HS-27A (cell line): Measurements from ENCODE around the gene FOXP2.

Experiments used
- DNase-seq: peaks from one replicate; pipeline ENCODE4 v3.0.0-alpha.2; 2012; ENCODE audit warnings: low read depth, missing footprints

The FOXP2 gene

DNA sequence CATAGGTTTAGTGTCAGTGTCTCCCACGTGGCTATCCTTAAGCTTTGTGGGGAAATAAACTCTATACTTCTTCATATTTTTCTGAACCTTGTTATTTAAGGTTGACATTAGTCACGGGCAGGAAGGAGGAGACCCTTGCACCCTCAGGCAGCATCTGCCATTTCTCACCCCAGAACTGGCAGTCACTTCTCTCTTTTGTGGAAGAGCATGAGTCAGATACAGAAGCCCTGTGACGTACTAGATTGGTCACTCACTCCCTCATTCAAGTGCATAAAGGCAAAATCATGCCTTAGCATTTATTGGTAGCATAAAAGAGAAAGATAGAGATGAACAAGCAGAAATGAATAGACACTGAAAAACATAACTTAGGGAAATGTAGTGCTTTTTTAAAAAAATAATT lies 301.3 kb downstream of the FOXP2 start:
- no peak for DNase-seq

DNA sequence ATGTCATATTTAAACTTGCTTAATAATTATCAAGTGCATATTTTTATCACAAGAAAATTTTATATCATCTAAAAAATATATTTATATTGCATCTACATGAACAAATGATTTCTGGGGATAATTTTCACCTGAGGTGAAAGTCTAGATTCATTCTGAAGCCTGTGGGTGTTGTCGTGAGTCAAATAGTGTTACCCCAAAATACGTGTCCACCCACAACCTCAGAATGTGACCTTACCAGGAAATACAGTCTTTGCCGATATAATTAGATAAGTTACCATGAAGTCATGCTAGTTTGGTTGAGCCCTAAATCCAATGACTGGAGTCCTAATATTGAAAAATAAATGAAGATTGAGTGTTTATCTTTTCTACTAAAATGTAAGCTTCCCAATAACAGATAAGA lies 304.2 kb downstream of the FOXP2 start:
- DNase-seq, result no peak

DNA sequence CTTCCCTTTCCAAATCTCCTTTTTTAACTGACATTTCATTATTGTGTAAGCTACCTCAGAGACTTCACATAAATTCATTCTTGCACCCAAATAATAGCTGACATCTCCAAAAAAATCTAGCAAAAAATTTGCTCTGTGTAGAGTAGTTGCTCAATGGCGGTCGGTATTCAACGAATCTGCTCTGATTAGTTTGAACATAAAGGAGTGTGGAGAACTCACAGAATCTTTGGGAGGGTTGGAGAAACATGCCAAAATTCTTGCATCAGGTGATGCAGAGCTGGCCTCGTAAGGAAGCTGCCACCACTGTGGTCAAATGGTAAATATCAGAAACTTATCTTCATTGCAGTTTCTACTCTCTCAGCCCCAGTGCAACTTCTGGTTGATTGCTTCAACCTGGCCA lies 306.1 kb downstream of the FOXP2 start:
- DNase-seq, result no peak

DNA sequence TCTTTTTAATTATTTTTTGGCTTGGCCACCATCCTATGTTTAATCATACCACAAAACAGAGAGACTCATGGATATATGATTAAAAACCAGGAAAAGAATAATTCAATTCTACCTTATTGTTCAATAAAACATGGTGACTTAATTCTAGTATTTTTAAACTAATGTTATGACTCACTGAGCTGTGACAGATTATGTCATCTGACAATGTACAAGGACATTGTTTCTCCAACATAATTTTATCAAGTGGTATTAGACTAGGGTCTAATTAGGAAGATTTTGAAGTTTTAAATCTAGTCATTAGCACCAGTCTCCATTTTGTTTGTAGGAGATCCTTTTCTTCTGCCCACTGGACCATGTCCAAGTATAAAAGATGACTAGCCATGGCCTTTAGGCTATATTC lies 307.9 kb downstream of the FOXP2 start:
- DNase-seq, result no peak

DNA sequence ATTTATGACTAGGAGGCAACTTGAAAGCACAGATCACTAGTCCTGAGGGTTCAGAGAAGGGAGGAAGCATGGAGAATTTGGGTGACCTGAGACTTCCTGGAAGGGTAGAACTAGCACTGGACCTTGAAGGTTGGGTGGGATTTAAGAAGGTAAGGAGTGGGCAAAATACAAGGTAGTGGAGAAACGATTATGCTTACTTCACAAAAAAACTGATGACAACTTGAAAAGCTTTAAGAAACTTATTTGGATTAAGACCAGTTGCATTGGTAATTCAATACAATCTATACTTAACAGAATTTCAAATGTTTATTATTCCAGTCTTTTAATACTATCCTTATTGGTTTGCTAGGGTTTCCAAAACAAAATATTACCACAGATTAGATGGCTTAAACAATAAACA lies 308.7 kb downstream of the FOXP2 start:
- no peak for DNase-seq

DNA sequence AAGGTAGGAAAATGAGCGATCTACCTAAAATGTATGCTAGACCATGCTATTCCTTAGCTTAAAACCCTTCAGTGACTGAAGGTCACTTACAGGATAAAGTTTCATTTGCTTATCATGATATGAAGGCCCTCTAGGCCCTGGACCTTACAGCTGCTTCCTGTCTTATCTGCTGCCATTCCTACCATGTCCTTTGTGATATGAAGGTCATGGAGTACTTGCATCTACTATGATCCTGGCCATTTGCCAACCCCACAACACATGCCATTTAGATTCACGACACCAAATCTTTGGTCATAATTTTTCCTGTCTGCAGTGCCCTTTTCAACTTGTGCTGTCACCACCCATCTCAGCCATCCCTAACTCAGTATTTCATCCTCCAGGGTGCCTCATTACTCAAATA lies 325.5 kb downstream of the FOXP2 start:
- DNase-seq, result no peak

DNA sequence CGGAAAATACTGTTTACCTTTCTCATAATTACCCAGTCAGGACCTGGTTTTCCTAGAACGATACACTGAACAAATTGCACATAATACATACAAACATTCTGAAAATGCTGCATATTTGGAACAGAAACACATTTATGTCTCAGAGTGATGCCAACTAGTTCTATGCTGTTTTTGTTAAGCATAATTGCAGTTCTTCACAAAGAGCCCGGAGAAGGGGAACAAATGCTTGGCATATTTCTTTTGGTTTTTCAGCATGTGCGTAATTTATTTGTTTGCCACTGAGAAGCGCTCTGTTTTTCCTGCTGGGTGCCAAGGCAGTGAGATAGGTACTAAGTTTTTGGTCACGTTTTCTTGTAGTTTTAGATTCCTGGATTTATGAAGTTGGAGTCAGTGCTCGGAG lies 326.3 kb downstream of the FOXP2 start:
- DNase-seq, result no peak

DNA sequence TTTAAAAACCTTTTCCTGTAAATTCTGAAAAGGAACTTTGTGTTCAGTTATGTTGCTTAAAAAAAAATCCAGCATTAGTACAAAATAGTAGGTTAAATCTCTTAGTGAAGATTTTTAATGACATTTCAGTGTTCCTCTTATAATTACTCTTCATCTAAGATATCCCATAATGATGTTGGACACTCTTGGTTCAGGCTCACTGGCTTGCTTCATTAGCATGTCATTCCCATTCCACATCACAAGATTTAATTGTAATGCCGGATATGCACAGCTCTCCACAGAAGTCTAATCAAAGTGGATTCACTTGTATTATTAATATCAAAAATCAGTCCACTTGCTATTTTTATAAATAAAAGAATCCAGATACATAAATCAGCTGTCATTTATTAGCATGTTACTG lies 327.3 kb downstream of the FOXP2 start:
- DNase-seq, result no peak
